COLO668 (cell line): Measurements from ENCODE around the gene IQSEC2.

Experiments
- DNase-seq: peaks from one replicate; lab custom pipeline; 2025; ENCODE audit not compliant: unreplicated experiment; lab: John Stamatoyannopoulos, UW

Gene IQSEC2

GRCh38 chrX:53305219-53305995, 24.0 kb upstream of the IQSEC2 start:
- DNase-seq: no peak

DNA sequence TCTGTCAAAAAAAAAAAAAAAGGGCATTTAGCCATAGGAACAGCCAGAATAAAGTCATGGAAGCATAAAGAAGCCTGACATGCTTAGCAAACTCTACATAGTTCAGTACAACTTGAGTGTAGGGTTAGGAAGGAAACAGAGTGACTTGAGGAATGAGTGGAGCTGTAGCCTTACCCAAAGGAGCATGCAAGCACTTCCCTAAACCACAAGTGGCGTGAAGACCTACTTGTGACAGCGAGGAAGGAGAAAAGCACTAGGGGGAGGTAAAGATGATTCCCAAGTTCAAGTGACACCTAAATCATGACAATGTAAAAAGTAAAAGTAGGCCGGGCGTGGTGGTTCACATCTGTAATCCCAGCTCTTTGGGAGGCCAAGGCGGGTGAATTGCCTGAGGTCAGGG, 21.8 kb upstream of the IQSEC2 start:
- no peak for DNase-seq

GRCh38 chrX:53300157-53300556, 18.8 kb upstream of the IQSEC2 start:
- no peak for DNase-seq

DNA sequence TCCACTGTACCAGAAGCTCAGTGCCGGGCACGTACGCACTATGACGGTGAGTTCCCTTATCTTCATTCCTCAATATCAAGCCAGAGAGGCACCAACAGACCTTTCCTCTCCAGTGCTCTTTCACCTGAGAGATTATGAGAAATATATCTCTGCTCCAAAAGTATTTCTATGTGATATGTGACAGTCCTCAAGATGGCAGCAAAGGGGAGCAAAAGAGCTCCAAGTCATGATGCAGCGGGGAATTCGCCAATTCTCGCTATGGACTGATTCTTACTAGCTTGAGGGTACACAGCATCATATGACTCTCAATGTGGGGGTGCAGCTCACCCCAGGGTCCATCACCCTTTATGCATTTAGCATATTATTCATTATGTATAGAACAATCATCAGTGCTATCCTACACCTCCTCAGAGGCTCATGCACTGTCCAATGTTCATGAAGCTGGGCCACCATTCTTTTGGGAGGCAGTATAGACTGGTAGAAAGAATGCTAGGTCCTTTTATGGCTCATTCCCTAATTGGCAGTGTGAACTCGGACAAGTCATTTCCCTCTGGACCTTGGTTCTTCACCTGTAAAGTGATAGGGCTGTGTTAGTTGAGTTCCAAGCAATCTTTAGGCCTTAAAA, 12.8 kb upstream of the IQSEC2 start:
- DNase-seq: no peak

GRCh38 chrX:53291596-53291995, 10.2 kb upstream of the IQSEC2 start:
- no peak for DNase-seq

DNA sequence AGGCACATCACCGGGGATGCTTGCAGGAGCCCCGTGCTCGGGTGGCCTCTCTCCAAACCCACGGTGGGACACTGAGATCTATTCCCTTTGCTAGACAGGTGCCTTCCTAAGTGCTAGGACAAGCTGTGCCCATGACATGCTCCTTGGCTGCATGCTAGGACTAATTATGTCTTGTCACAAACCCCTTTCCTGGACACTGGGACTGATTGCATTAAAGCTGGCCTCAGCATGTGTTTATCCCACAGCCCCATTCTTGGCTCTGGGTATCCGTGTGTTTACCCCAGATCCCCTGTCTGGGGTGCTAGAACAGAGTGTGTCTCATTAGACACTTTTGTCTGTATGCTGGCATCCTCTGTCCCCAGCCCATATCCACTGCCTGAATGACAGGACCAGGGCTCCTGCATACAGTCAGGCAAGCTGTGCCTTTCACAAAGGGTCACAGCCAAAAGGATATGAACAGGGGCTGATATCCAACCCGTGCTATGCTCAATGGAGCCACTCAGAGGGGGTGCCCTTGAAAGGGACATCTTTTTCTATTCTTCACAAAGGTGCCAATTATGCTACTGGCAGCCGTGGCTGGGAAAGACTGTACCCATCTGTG, 9.2 kb upstream of the IQSEC2 start:
- DNase-seq: no peak

- DNase-seq: peak; percentile 20
Measured at GRCh38 chrX:53288189-53288588, 6.8 kb upstream of the IQSEC2 start.

DNA sequence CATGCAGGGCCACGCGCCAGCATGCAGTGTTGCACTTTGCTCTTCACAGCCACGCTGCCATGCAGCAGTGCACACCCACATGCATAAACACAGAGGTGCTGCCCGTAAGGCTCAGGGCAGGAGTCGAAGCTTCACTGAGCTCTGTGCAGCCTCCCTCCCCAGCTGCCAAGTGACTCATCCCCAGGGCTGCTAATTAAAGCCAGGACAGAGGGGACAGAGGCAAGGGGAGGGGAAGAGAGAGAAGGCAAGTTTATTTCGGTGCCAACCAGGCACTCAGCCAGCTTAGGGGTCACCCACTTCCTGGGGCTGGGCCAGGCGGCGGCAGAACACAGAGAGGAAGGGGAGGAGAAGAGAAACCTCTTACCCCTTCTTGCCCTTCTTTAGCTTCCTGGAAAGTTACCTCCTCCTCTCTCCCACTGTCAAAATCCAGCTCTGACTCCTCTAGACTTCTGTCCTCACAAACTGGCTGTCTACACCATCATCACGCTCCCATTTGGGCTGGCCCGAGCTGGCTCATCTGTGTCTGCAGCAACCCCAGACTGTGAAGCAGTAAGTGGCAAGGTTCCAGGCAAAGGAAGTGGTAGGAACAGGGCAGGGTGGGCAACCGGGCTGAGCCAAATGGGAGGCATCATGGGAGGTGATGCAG, 6.2 kb upstream of the IQSEC2 start:
- DNase-seq: peak; percentile 3

- no peak for DNase-seq
Measured at GRCh38 chrX:53286171-53286570, 4.8 kb upstream of the IQSEC2 start.

DNA sequence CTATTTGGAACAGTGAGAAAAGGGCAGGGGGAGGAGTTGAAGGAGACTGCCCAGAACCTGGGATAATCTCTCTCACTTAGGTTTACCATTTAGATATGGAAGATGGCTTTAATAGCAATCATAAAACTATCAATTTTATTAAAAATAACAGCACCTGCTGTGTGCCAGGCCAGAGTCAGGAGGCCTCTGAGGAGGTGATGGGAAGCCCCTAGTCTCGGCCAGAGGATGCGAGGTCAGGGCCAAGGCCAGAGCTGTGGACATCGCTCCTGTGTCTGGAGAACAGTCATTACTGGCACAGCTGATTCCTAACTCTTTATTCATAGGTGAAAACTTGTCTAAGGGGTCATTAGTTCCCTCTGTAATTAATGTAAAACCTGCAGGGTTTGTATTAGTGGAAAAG, 4.2 kb upstream of the IQSEC2 start:
- no peak for DNase-seq

GRCh38 chrX:53284684-53285447, 3.5 kb upstream of the IQSEC2 start:
- DNase-seq: peak; percentile 38

- DNase-seq: no peak
Measured at GRCh38 chrX:53283567-53283966, 2.2 kb upstream of the IQSEC2 start.

DNA sequence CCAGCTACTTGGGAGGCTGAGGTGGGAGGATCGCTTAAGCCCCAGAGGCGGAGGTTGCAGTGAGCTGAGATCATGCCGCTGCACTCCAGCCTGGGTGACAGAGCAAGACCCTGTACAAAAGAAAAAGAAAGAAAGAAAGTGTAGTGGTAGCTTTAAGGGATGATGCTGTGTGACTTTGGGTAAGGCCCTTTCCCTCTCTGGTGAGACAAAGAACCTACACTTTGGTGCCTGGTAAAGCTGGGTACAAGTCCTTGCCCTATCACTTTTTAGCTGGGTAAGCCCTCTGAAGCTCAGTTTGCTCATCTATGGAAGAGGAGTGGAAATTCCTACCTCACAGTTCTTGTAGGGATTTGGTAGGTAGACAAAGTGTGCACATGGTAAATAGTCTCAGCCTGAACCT, 1.7 kb upstream of the IQSEC2 start:
- DNase-seq: no peak

DNA sequence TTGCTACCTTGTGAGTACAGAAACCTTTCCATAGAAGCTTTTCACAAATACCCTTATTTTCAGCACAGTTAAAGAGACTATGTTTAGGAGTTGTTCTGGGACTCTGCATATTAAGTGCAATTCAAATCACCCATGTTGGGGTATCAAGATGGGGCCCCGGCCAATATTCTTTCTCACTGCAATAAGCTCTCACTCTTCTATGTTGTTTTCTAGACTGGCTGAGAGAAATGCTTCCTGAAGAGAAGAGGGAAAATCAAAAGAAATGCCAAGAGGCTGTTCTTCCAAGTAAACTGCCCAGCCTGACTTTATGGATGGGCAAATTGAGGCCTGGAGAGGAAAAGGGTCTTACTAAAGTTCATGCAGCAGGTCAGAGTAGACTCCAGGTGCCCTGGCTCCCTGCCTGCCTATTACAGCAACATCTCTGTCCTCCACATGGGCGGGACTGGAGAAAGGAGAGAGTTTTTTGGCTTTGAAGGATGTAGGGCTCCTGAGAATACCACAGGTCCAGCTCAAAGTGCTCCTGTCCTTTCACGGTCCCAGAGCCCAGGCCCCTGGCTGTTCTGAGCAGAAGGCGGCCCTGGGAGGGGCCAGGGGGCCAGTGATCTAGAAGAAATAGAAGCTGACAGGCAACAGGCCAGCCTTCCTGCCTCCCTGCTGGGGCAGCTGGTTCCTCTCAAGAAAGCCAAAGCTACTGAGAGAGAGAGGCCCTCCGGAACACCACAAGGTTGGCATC, 745 bp upstream of the IQSEC2 start:
- DNase-seq: no peak

DNA sequence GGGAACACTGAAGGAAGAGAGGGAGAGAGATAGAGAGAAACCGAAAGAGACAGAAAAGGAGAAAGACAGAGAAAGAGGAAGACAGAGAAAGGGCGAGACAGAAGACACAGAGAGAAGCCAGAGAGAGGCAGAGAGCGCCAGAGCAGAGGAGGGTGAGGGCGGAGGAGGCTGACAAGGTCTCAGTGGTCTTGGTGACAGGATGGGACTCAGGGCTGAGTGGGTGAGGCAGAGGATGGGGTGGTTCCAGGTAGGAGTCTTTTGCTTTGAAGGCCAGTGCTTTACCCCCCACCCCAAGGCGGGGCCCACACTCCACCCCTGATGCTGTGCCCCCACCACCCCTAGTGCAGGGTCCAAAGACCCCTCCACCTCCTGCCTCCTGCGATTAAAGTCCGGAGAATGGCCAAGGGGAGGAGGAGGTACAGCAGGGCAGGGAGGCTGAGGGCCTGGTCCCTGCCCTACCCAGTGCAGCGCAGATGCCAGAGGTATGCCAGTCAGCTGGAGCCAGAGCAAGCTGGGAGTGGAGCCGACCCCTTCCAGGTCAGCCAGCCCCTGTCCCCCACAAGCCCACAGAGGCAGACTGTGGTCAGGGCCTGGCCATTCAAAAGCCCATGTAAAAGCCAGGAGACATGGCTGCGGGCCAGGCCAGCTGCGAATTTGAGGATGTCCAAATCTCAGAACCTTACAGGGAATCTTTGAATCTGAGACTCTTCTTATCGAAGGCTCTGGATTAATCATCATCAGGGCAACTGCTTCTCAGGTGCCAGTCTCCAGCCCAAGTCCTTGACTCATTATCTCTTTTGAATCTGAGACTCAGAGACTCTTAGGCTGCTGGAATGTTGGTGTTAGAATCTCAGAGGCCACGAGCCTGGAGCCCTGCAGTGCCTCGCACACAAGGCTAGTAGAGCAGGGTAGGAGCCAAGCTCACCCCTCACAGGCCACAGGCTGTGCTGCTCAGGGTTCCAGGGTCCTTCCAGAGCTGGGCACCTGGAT, 758 bp downstream of the IQSEC2 start:
- no peak for DNase-seq

- DNase-seq: no peak
Measured at GRCh38 chrX:53279296-53280237, 1.8 kb downstream of the IQSEC2 start.

- DNase-seq: no peak
Measured at GRCh38 chrX:53272808-53273337, 8.5 kb downstream of the IQSEC2 start.

DNA sequence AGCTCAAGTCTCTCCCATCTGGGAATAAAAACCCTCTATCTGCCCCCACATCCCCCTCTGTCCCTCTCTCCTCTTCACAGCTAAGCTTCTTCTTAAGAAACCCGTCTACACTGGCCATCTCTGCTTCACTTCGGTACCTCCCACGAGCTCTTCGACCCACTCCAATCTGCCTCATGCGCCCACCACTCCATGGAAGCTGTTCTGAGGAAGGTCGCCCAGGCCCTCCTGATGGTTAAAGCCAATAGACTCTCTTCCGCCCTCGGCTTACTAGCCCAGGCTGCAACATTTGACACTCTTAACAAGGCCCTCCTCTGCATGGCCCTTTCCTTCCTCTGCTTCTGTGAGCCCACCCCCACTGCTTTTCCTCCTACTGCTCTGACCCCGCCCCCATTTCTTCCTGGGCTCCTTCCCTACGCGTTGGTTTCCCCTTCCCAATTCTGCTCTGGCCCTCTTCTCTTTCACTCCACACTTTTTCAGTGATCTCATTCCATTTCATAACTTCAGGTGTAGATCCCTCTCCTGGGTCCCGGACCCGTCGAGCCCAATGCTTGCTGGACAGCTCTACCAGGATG, 11.8 kb downstream of the IQSEC2 start:
- DNase-seq: no peak
